ENCODE data around the gene SLC2A3.
"Not testable (repeated sequence)": the region's sequence is repeated elsewhere in the genome, so short reads cannot be mapped to it uniquely, and the experiment has no call there.

The SLC2A3 gene

GRCh38 chr12:7951671-7952070, 15.7 kb upstream of the SLC2A3 start:
- DNase-seq (ENCODE audit: low read depth, low spot score): no peak

- DNase-seq (ENCODE audit: low read depth, low spot score): not testable (repeated sequence)
These were observed 14.4 kb upstream of the SLC2A3 start for GRCh38 chr12:7950230-7950943.

- DNase-seq (ENCODE audit: low read depth, low spot score): no peak
These were observed 12.7 kb upstream of the SLC2A3 start for GRCh38 chr12:7948589-7949260.

- no peak for DNase-seq (ENCODE audit: low read depth, low spot score)
These were observed 11.0 kb upstream of the SLC2A3 start for GRCh38 chr12:7947011-7947410.

- not testable (repeated sequence) for DNase-seq (ENCODE audit: low read depth, low spot score)
These were observed 8.8 kb upstream of the SLC2A3 start for GRCh38 chr12:7944760-7945159.

- no peak for DNase-seq (ENCODE audit: low read depth, low spot score)
These were observed 4.9 kb upstream of the SLC2A3 start for GRCh38 chr12:7940906-7941305.

- DNase-seq (ENCODE audit: low read depth, low spot score): no peak
These were observed 2.0 kb upstream of the SLC2A3 start for GRCh38 chr12:7937833-7938506.

- DNase-seq (ENCODE audit: low read depth, low spot score): no peak
These were observed 996 bp downstream of the SLC2A3 start for GRCh38 chr12:7934889-7935492.

- DNase-seq (ENCODE audit: low read depth, low spot score): no peak
These were observed 1.7 kb downstream of the SLC2A3 start for GRCh38 chr12:7934091-7934888.

GRCh38 chr12:7933255-7933726, 2.7 kb downstream of the SLC2A3 start:
- DNase-seq (ENCODE audit: low read depth, low spot score): peak; percentile 52

GRCh38 chr12:7932599-7933240, 3.3 kb downstream of the SLC2A3 start:
- DNase-seq (ENCODE audit: low read depth, low spot score): not testable (repeated sequence)

- no peak for DNase-seq (ENCODE audit: low read depth, low spot score)
These were observed 6.7 kb downstream of the SLC2A3 start for GRCh38 chr12:7929083-7929792.

- no peak for DNase-seq (ENCODE audit: low read depth, low spot score)
These were observed 8.5 kb downstream of the SLC2A3 start for GRCh38 chr12:7927470-7927869.

- not testable (repeated sequence) for DNase-seq (ENCODE audit: low read depth, low spot score)
These were observed 9.8 kb downstream of the SLC2A3 start for GRCh38 chr12:7926068-7926666.

- DNase-seq (ENCODE audit: low read depth, low spot score): no peak
These were observed 12.4 kb downstream of the SLC2A3 start for GRCh38 chr12:7923241-7924236.

GRCh38 chr12:7921181-7921580, 14.8 kb downstream of the SLC2A3 start:
- not testable (repeated sequence) for DNase-seq (ENCODE audit: low read depth, low spot score)

- not testable (repeated sequence) for DNase-seq (ENCODE audit: low read depth, low spot score)
These were observed 17.8 kb downstream of the SLC2A3 start for GRCh38 chr12:7918268-7918590.

GRCh38 chr12:7917392-7918267, 18.4 kb downstream of the SLC2A3 start:
- no peak for DNase-seq (ENCODE audit: low read depth, low spot score)

Data from activated naive CD8-positive, alpha-beta T cell treated with anti-CD3 and anti-CD28 coated beads, Interleukin-2, amount 50 U/mL, for 16 hours (primary cell).